Liver (tissue), 9 donors: ENCODE measurements around the gene AREG. TPM values are rescaled to one million over a fixed set of nuclear protein-coding genes. Genes with fewer than 3 reads are reported as not detected.

Source experiments
- DNase-seq: peaks from one replicate; pipeline ENCODE4 v3.0.0-alpha.2; 2017; ENCODE audit warnings: low spot score
- H3K27ac ChIP-seq, 2 donors: one replicate each; pipeline ENCODE4 v1.7.0; 2013; ENCODE audit warnings: inconsistent platforms in 2 of 2, low read length in 2 of 2, control low read depth in 1 of 2, low read depth in 1 of 2, mild to moderate bottlenecking in 1 of 2
- H3K27me3 ChIP-seq, 4 donors: one replicate each; pipeline versions ENCODE4 v1.6.1 to v1.7.0; 2013; ENCODE audit warnings: low read length in 3 of 4, inconsistent platforms in 1 of 4, mild to moderate bottlenecking in 1 of 4, moderate library complexity in 1 of 4; ENCODE audit not compliant: control insufficient read depth in 4 of 4, insufficient read depth in 4 of 4
- H3K36me3 ChIP-seq, 4 donors: one replicate each; pipeline versions ENCODE4 v1.6.1 to v1.7.0; 2013; ENCODE audit warnings: low read length in 3 of 4, mild to moderate bottlenecking in 3 of 4, low read depth in 1 of 4, moderate library complexity in 1 of 4; ENCODE audit not compliant: control insufficient read depth in 4 of 4, insufficient read depth in 3 of 4
- H3K4me1 ChIP-seq, 4 donors: one replicate each; pipeline versions ENCODE4 v1.6.1 to v1.7.0; 2013; ENCODE audit warnings: low read length in 3 of 4, mild to moderate bottlenecking in 3 of 4, moderate library complexity in 1 of 4; ENCODE audit not compliant: control insufficient read depth in 4 of 4, insufficient read depth in 4 of 4
- H3K4me3 ChIP-seq, 3 donors: one replicate each; pipeline versions ENCODE4 v1.6.1 to v1.7.0; 2013; ENCODE audit warnings: low read length in 3 of 3, control low read depth in 1 of 3, low read depth in 1 of 3, mild to moderate bottlenecking in 1 of 3
- H3K9ac ChIP-seq, 2 donors: one replicate each; pipeline ENCODE4 v1.7.0; 2013; ENCODE audit warnings: low read length in 2 of 2, mild to moderate bottlenecking in 2 of 2, moderate library complexity in 2 of 2, control low read depth in 1 of 2, low read depth in 1 of 2
- H3K9me3 ChIP-seq, 4 donors: one replicate each; pipeline versions ENCODE4 v1.6.1 to v1.7.0; 2013; ENCODE audit warnings: low read length in 3 of 4; ENCODE audit not compliant: control insufficient read depth in 4 of 4
- EGR1 ChIP-seq, 2 donors: IDR thresholded peaks; 2 replicates each; pipeline ENCODE4 v1.6.1; 2016 to 2018; ENCODE audit warnings: antibody characterized with exemption in 2 of 2, low read depth in 2 of 2
- FOXA1 ChIP-seq: IDR thresholded peaks from 2 replicates; pipeline ENCODE4 v1.6.1; 2016; ENCODE audit warnings: antibody characterized with exemption
- FOXA2 ChIP-seq: IDR thresholded peaks from 2 replicates; pipeline ENCODE4 v1.6.1; 2016; ENCODE audit warnings: antibody characterized with exemption
- GABPA ChIP-seq, 2 donors: IDR thresholded peaks in 1 of 2; conservative IDR thresholded peaks in 1 of 2; 2 replicates each; pipeline ENCODE4 v1.6.1; 2016; ENCODE audit warnings: antibody characterized with exemption in 2 of 2, mild to moderate bottlenecking in 1 of 2, moderate library complexity in 1 of 2
- HNF4A ChIP-seq, 2 donors: conservative IDR thresholded peaks; 2 replicates each; pipeline ENCODE4 v1.6.1; 2016; ENCODE audit warnings: antibody characterized with exemption in 2 of 2, mild to moderate bottlenecking in 2 of 2
- HNF4G ChIP-seq: IDR thresholded peaks from 2 replicates; pipeline ENCODE4 v1.6.1; 2016; ENCODE audit warnings: antibody characterized with exemption
- JUND ChIP-seq, 2 donors: IDR thresholded peaks; 2 replicates each; pipeline ENCODE4 v1.6.1; 2016; ENCODE audit warnings: antibody characterized with exemption in 2 of 2
- NR2F2 ChIP-seq: IDR thresholded peaks from 2 replicates; pipeline ENCODE4 v1.6.1; 2016; ENCODE audit warnings: antibody characterized with exemption
- RAD21 ChIP-seq, 2 donors: IDR thresholded peaks; 2 replicates each; pipeline ENCODE4 v1.6.1; 2016; ENCODE audit warnings: antibody characterized with exemption in 2 of 2, mild to moderate bottlenecking in 2 of 2
- RXRA ChIP-seq, 2 donors: IDR thresholded peaks; 2 replicates each; pipeline ENCODE4 v1.6.1; 2017 to 2018; ENCODE audit warnings: antibody characterized with exemption in 2 of 2, mild to moderate bottlenecking in 1 of 2
- SP1 ChIP-seq: IDR thresholded peaks from 2 replicates; pipeline ENCODE4 v1.6.1; 2018; ENCODE audit warnings: antibody characterized with exemption, mild to moderate bottlenecking
- TAF1 ChIP-seq: conservative IDR thresholded peaks from 2 replicates; pipeline ENCODE4 v1.6.1; 2016; ENCODE audit warnings: antibody characterized with exemption, mild to moderate bottlenecking
- YY1 ChIP-seq: IDR thresholded peaks from 2 replicates; pipeline ENCODE4 v1.6.1; 2016; ENCODE audit warnings: antibody characterized with exemption, mild to moderate bottlenecking
- WGBS: extraction: QIAGEN DNeasy Blood & Tissue Kit; methylation state at CpG from one replicate; pipeline ENCODE4 v1.1.7; 2013; 5-methylcytosine and 5-hydroxymethylcytosine counted together
- polyA plus RNA-seq, 2 donors: library from polyadenylated mRNA; stranded (reverse) in 1 of 2; unstranded in 1 of 2; fragments of 200-250 nt in 1 of 2; fragments of >200 nt in 1 of 2; fragmentation: Nextera tagmentation in 1 of 2; extraction: Ambion mirVana in 1 of 2; gene quantifications; one replicate each; pipeline versions ENCODE4 v1.2.1 to v1.2.3, GENCODE V29; 2013 to 2015
- total RNA-seq, 2 donors: library from RNA; depleted of rRNA; stranded (reverse); fragments of >200 nt; gene quantifications; one replicate each; pipeline ENCODE4 v1.2.3, GENCODE V29; 2014
- TF ChIP-seq, protein P1 (sequence below): fragments of 150-350 bp; IDR thresholded peaks from 2 replicates; pipeline ENCODE4 v1.5.1; 2017; ENCODE audit warnings: improper control_type of control experiment, low read depth, low read length; ENCODE audit not compliant: missing input control
- TF ChIP-seq, protein P2 (sequence below): IDR thresholded peaks from 2 replicates; pipeline ENCODE4 v1.6.1; 2016; ENCODE audit warnings: antibody characterized with exemption
- TF ChIP-seq, protein P3 (sequence below): IDR thresholded peaks from 2 replicates; pipeline ENCODE4 v1.6.1; 2016; ENCODE audit warnings: antibody characterized with exemption
- TF ChIP-seq, protein P4 (sequence below): IDR thresholded peaks from 2 replicates; pipeline ENCODE4 v1.6.1; 2016; ENCODE audit warnings: antibody characterized with exemption
- TF ChIP-seq, protein P5 (sequence below): IDR thresholded peaks from 2 replicates; pipeline ENCODE4 v1.6.1; 2016; ENCODE audit warnings: antibody characterized with exemption, mild to moderate bottlenecking
- donor health status: healthy.
- donor health status: healthy.
- donor health status: healthy.
- donor health status: healthy.
- donor health status: healthy.

Gene AREG
- total and polyA plus RNA-seq, 4 donors = 0.06 to 0.71 TPM; not detected in 2

DNA sequence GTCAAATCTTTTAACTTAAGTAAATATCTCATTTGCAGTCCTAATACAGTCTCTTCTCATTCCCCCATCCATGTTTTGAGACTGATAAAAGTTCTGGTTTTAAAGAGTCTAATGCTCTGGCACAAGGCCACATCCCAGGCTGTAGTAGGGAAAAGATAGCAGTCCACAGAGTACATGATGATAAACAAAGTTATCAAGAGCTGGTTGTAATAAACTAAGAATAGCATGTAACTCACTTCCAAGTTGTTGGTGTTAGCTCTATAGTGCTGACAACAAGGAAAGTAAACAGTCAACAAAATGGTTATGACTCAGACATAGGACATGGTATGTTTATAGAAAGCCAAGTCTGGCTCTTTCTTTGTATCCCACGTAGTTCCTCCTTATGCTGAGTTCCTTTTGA lies 21.8 kb upstream of the AREG start:
- no peaks in the 10 kb centered on the region for H3K27me3 ChIP-seq
- H3K4me3 ChIP-seq = no peak overlapping the region
- H3K9ac ChIP-seq = no peak overlapping the region
- H3K36me3 ChIP-seq = no peaks in the 10 kb centered on the region
- H3K9me3 ChIP-seq = no peaks in the 10 kb centered on the region
- WGBS = 54% methylated on average over 1 of the region's 1 CpG
- H3K4me1 ChIP-seq = no peaks in the 10 kb centered on the region
- TF ChIP-seq RXRA (IDR thresholded peaks at IDR 0.05) = no peak
- TF ChIP-seq JUND (IDR thresholded peaks at IDR 0.05) = no peak
- no peak for TF ChIP-seq FOXA1
- no peak overlapping the region for H3K27ac ChIP-seq
- DNase-seq = no peak

DNA sequence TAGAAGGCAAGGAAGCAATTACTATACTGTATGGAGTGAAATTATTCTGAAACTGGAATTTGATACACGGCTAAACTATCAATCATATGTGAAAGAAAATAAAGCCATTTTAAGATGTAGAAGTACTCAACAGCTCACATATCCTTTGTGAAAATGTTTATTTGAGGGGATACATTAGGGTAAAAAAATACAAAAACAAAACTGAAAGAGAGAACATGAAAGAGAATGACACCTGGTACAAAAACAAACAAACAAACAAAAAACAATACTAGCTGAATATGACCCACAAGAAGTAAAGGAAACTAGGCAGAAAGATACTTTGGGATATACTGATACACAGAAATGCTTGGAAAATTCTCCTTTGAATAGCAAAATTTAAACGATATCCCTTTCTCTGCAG lies 20.8 kb upstream of the AREG start:
- TF ChIP-seq EGR1 (IDR thresholded peaks at IDR 0.05; ENCODE audit: low read depth in 2 of 2) (no peak), RAD21 (IDR thresholded peaks at IDR 0.05) (no peak), YY1 (no peak), FOXA2 (no peak), SP1 (no peak), HNF4A (conservative IDR thresholded peaks at IDR 0.05) (no peak), TAF1 (no peak), HNF4G (no peak), JUND (IDR thresholded peaks at IDR 0.05) (no peak), NR2F2 (no peak), FOXA1 (no peak), RXRA (IDR thresholded peaks at IDR 0.05) (no peak), GABPA (IDR thresholded peaks at IDR 0.05 in 1 of 2, conservative IDR thresholded peaks at IDR 0.05 in 1 of 2) (no peak)
- TF ChIP-seq, protein P1, sequence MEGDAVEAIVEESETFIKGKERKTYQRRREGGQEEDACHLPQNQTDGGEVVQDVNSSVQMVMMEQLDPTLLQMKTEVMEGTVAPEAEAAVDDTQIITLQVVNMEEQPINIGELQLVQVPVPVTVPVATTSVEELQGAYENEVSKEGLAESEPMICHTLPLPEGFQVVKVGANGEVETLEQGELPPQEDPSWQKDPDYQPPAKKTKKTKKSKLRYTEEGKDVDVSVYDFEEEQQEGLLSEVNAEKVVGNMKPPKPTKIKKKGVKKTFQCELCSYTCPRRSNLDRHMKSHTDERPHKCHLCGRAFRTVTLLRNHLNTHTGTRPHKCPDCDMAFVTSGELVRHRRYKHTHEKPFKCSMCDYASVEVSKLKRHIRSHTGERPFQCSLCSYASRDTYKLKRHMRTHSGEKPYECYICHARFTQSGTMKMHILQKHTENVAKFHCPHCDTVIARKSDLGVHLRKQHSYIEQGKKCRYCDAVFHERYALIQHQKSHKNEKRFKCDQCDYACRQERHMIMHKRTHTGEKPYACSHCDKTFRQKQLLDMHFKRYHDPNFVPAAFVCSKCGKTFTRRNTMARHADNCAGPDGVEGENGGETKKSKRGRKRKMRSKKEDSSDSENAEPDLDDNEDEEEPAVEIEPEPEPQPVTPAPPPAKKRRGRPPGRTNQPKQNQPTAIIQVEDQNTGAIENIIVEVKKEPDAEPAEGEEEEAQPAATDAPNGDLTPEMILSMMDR = no peak
- TF ChIP-seq, protein P2, sequence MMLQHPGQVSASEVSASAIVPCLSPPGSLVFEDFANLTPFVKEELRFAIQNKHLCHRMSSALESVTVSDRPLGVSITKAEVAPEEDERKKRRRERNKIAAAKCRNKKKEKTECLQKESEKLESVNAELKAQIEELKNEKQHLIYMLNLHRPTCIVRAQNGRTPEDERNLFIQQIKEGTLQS = no peak
- TF ChIP-seq, protein P3, sequence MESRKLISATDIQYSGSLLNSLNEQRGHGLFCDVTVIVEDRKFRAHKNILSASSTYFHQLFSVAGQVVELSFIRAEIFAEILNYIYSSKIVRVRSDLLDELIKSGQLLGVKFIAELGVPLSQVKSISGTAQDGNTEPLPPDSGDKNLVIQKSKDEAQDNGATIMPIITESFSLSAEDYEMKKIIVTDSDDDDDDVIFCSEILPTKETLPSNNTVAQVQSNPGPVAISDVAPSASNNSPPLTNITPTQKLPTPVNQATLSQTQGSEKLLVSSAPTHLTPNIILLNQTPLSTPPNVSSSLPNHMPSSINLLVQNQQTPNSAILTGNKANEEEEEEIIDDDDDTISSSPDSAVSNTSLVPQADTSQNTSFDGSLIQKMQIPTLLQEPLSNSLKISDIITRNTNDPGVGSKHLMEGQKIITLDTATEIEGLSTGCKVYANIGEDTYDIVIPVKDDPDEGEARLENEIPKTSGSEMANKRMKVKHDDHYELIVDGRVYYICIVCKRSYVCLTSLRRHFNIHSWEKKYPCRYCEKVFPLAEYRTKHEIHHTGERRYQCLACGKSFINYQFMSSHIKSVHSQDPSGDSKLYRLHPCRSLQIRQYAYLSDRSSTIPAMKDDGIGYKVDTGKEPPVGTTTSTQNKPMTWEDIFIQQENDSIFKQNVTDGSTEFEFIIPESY = no peak
- TF ChIP-seq, protein P4, sequence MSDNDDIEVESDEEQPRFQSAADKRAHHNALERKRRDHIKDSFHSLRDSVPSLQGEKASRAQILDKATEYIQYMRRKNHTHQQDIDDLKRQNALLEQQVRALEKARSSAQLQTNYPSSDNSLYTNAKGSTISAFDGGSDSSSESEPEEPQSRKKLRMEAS = no peak
- TF ChIP-seq, protein P5, sequence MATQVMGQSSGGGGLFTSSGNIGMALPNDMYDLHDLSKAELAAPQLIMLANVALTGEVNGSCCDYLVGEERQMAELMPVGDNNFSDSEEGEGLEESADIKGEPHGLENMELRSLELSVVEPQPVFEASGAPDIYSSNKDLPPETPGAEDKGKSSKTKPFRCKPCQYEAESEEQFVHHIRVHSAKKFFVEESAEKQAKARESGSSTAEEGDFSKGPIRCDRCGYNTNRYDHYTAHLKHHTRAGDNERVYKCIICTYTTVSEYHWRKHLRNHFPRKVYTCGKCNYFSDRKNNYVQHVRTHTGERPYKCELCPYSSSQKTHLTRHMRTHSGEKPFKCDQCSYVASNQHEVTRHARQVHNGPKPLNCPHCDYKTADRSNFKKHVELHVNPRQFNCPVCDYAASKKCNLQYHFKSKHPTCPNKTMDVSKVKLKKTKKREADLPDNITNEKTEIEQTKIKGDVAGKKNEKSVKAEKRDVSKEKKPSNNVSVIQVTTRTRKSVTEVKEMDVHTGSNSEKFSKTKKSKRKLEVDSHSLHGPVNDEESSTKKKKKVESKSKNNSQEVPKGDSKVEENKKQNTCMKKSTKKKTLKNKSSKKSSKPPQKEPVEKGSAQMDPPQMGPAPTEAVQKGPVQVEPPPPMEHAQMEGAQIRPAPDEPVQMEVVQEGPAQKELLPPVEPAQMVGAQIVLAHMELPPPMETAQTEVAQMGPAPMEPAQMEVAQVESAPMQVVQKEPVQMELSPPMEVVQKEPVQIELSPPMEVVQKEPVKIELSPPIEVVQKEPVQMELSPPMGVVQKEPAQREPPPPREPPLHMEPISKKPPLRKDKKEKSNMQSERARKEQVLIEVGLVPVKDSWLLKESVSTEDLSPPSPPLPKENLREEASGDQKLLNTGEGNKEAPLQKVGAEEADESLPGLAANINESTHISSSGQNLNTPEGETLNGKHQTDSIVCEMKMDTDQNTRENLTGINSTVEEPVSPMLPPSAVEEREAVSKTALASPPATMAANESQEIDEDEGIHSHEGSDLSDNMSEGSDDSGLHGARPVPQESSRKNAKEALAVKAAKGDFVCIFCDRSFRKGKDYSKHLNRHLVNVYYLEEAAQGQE = no peak
- Histone ChIP-seq H3K27ac (no peak overlapping the region), H3K4me3 (no peak overlapping the region), H3K4me1 (no peaks in the 10 kb centered on the region), H3K36me3 (no peaks in the 10 kb centered on the region), H3K27me3 (no peaks in the 10 kb centered on the region), H3K9ac (no peak overlapping the region), H3K9me3 (no peaks in the 10 kb centered on the region)
- DNase-seq = no peak
- WGBS = 94% methylated on average over 2 of the region's 2 CpGs
